Erythroblast (primary cell): ENCODE results near the gene AK5.

Experiments
- GATA1 ChIP-seq: IDR thresholded peaks from 2 replicates; pipeline ENCODE4 v1.6.1; 2011; ENCODE audit warnings: low read depth, mild to moderate bottlenecking, control low read depth, low read length, moderate library complexity
- POLR2A ChIP-seq: IDR thresholded peaks from 2 replicates; pipeline ENCODE4 v1.6.1; 2011; ENCODE audit warnings: mild to moderate bottlenecking, low read length

GRCh38 chr1:77319036-77319705 lies 37.4 kb downstream of the AK5 start:
- TF ChIP-seq POLR2A = no peak
- TF ChIP-seq GATA1 = no peak
